ENCODE results near the gene TBKBP1.

DNA sequence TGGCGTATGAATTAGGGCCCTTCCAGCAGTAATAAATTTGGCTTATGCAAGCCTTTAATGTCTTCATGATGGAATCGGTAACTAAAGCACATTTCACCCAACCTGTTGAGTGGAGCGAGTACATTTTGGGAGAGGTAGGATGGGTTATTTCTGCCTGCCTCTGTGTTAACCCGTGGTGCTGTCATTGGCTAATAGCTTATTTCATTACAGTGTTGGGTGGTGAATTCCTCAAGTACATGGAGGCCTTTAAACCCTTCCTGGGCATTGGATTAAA lies 17.8 kb upstream of the TBKBP1 start:
- no peak for TF ChIP-seq POLR2A (IDR thresholded peaks at IDR 0.05)
- TF ChIP-seq, protein P1, sequence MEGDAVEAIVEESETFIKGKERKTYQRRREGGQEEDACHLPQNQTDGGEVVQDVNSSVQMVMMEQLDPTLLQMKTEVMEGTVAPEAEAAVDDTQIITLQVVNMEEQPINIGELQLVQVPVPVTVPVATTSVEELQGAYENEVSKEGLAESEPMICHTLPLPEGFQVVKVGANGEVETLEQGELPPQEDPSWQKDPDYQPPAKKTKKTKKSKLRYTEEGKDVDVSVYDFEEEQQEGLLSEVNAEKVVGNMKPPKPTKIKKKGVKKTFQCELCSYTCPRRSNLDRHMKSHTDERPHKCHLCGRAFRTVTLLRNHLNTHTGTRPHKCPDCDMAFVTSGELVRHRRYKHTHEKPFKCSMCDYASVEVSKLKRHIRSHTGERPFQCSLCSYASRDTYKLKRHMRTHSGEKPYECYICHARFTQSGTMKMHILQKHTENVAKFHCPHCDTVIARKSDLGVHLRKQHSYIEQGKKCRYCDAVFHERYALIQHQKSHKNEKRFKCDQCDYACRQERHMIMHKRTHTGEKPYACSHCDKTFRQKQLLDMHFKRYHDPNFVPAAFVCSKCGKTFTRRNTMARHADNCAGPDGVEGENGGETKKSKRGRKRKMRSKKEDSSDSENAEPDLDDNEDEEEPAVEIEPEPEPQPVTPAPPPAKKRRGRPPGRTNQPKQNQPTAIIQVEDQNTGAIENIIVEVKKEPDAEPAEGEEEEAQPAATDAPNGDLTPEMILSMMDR (IDR thresholded peaks at IDR 0.05) = no peak

All from esophagus squamous epithelium (tissue), 4 donors.